ENCODE measurements around the gene ANO9.
"Not testable (repeated sequence)": the region's sequence is repeated elsewhere in the genome, so short reads cannot be mapped to it uniquely, and the experiment has no call there.

ANO9 gene

DNA sequence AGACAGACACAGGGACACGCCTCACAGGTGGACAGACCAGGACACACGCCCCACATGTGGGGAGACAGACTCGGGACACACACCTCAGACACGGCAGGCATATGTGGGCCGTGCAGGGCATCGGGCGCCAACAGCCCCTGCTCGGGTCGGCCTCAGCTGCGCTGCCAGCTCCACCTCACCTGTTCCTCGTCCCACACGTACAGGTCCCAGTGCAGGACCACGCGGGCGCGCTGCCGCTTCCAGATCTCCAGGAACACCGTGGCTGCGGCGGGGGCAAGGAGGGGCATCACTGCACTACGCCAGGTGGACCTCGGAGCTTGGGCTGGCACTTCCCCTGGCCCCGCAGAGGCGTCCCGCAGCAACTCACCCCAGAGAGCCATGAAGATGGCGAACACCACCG is 12.4 kb downstream of the ANO9 start:
- no peak overlapping the region for H2AFZ ChIP-seq (ENCODE audit: low read depth, low read length)
- H4K20me1 ChIP-seq (ENCODE audit: insufficient read depth, low read length) = no peaks in the 10 kb centered on the region; the same call in 1 of the 2 replicates
- H3K36me3 ChIP-seq (replicated peaks; ENCODE audit: low read depth, low read length) = no peaks in the 10 kb centered on the region
- H3K4me1 ChIP-seq (ENCODE audit: low read length) = no peaks in the 10 kb centered on the region
- TF ChIP-seq, protein P1, sequence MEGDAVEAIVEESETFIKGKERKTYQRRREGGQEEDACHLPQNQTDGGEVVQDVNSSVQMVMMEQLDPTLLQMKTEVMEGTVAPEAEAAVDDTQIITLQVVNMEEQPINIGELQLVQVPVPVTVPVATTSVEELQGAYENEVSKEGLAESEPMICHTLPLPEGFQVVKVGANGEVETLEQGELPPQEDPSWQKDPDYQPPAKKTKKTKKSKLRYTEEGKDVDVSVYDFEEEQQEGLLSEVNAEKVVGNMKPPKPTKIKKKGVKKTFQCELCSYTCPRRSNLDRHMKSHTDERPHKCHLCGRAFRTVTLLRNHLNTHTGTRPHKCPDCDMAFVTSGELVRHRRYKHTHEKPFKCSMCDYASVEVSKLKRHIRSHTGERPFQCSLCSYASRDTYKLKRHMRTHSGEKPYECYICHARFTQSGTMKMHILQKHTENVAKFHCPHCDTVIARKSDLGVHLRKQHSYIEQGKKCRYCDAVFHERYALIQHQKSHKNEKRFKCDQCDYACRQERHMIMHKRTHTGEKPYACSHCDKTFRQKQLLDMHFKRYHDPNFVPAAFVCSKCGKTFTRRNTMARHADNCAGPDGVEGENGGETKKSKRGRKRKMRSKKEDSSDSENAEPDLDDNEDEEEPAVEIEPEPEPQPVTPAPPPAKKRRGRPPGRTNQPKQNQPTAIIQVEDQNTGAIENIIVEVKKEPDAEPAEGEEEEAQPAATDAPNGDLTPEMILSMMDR (IDR thresholded peaks at IDR 0.05; ENCODE audit: low read depth, low read length) = no peak
- TF ChIP-seq EZH2phosphoT487 (IDR thresholded peaks at IDR 0.05; ENCODE audit: low read depth) = no peak
- H3K27me3 ChIP-seq (ENCODE audit: low read depth, low read length) = no peaks in the 10 kb centered on the region
- H3K79me2 ChIP-seq (ENCODE audit: low read length) = no peaks in the 10 kb centered on the region
- no peak overlapping the region for H3K4me2 ChIP-seq (ENCODE audit: low read length)
- H3K27ac ChIP-seq (ENCODE audit: low read length) = no peak overlapping the region
- no peak overlapping the region for H3K9ac ChIP-seq (ENCODE audit: low read length)
- H3K4me3 ChIP-seq (ENCODE audit: low read length) = no peak overlapping the region
- no peaks in the 10 kb centered on the region for H3K9me3 ChIP-seq (ENCODE audit: insufficient read depth, low read length)

DNA sequence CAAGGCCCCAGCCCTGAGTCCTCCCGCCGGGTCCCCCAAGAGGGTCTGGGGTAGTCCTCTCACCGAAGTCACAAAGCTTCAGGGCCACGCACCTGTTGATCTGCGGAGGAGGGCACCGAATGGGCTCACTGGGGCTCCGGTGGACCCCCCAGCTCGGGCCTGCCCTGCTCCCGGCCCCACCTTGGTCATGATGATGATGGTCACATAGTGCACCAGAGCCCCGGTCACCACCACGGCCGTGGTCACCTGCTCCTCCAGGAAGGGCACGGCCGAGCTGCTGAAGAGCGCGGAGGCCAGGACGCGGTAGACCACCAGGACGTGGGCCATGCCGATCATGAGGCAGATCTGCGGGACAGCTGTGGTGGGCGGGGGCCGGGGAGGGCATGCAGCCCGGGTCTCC is 13.5 kb downstream of the ANO9 start:
- Histone ChIP-seq H3K36me3 (replicated peaks; ENCODE audit: low read depth, low read length) (peaks cover under 1% of the 10 kb centered on the region), H3K4me3 (ENCODE audit: low read length) (no peak overlapping the region), H2AFZ (ENCODE audit: low read depth, low read length) (no peak overlapping the region), H3K4me2 (ENCODE audit: low read length) (no peak overlapping the region), H3K79me2 (ENCODE audit: low read length) (no peaks in the 10 kb centered on the region), H3K9ac (ENCODE audit: low read length) (no peak overlapping the region), H4K20me1 (ENCODE audit: insufficient read depth, low read length) (no peaks in the 10 kb centered on the region), H3K4me1 (ENCODE audit: low read length) (no peaks in the 10 kb centered on the region), H3K9me3 (ENCODE audit: insufficient read depth, low read length) (no peaks in the 10 kb centered on the region), H3K27ac (ENCODE audit: low read length) (no peak overlapping the region), H3K27me3 (ENCODE audit: low read depth, low read length) (no peaks in the 10 kb centered on the region)
- TF ChIP-seq, protein P1 (IDR thresholded peaks at IDR 0.05; ENCODE audit: low read depth, low read length) = no peak

DNA sequence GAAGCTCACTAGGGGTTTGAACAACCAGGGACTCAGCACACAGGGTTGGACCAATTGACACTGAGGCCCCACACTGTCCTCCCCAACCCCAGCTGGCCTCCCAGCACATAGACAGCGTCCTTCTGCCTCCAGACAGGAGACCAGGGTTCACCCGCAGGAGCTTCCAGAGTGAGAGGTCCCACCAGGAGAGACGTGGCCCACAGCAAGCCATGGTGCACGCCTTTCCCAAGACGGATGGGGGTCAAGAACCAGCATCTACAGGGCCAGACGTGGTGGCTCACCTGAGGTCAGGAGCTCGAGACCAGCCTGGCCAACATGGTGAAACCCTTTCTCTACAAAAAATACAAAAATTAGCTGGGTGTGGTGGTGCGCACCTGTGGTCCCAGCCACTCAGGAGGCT is 15.0 kb downstream of the ANO9 start:
- Histone ChIP-seq H3K36me3 (replicated peaks; ENCODE audit: low read depth, low read length) (peaks cover 2% of the 10 kb centered on the region), H3K9ac (ENCODE audit: low read length) (no peak overlapping the region), H4K20me1 (ENCODE audit: insufficient read depth, low read length) (no peaks in the 10 kb centered on the region), H3K27ac (ENCODE audit: low read length) (no peak overlapping the region), H3K4me3 (ENCODE audit: low read length) (no peak overlapping the region), H3K9me3 (ENCODE audit: insufficient read depth, low read length) (no peaks in the 10 kb centered on the region), H3K4me1 (ENCODE audit: low read length) (no peaks in the 10 kb centered on the region), H3K4me2 (ENCODE audit: low read length) (no peak overlapping the region), H2AFZ (ENCODE audit: low read depth, low read length) (no peak overlapping the region), H3K27me3 (ENCODE audit: low read depth, low read length) (no peaks in the 10 kb centered on the region), H3K79me2 (ENCODE audit: low read length) (no peaks in the 10 kb centered on the region)
- TF ChIP-seq, protein P1 (IDR thresholded peaks at IDR 0.05; ENCODE audit: low read depth, low read length) = no peak
- no peak for TF ChIP-seq EZH2phosphoT487 (IDR thresholded peaks at IDR 0.05; ENCODE audit: low read depth)

DNA sequence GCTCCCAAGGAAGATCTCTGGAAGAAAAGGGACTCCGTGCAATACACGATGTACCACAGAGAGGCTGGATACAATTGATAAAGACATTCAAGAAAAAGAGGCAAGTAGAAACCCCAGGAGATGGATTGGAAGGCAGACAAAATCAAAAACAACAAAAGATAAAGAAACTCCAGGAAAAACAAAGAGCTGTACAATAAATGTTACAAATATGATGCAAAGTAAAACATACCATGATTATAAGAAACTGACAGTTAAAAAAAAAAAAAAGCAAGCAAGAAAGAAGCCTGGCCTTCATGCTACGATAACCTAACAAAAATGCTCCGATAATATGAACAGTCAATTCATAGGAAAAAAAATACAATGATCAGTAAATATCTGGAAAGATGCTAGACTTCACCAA is 16.5 kb downstream of the ANO9 start:
- Histone ChIP-seq H3K9ac (ENCODE audit: low read length) (no peak overlapping the region), H3K27ac (ENCODE audit: low read length) (no peak overlapping the region), H3K4me1 (ENCODE audit: low read length) (no peaks in the 10 kb centered on the region), H3K4me3 (ENCODE audit: low read length) (no peak overlapping the region), H3K79me2 (ENCODE audit: low read length) (no peaks in the 10 kb centered on the region), H2AFZ (ENCODE audit: low read depth, low read length) (no peak overlapping the region), H3K4me2 (ENCODE audit: low read length) (no peak overlapping the region), H3K27me3 (ENCODE audit: low read depth, low read length) (no peaks in the 10 kb centered on the region), H3K36me3 (replicated peaks; ENCODE audit: low read depth, low read length) (peaks cover 2% of the 10 kb centered on the region), H3K9me3 (ENCODE audit: insufficient read depth, low read length) (no peaks in the 10 kb centered on the region), H4K20me1 (ENCODE audit: insufficient read depth, low read length) (no peaks in the 10 kb centered on the region)
- no peak for TF ChIP-seq EZH2phosphoT487 (IDR thresholded peaks at IDR 0.05; ENCODE audit: low read depth)
- TF ChIP-seq, protein P1 (IDR thresholded peaks at IDR 0.05; ENCODE audit: low read depth, low read length) = no peak

DNA sequence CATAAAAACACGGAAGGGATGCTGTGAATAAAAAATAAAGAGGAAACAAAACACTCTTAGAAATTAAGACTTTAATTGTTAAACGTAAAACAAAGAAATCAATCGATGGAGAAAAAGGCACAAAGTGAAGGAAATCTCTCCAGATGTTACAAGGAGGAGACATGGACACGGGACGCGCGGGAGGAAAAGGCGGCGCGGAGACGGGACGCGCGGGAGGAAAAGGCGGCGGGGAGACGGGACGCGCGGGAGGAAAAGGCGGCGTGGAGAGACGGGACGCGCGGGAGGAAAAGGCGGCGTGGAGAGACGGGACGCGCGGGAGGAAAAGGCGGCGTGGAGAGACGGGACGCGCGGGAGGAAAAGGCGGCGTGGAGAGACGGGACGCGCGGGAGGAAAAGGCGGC is 17.0 kb downstream of the ANO9 start:
- H3K9me3 ChIP-seq (ENCODE audit: insufficient read depth, low read length); H3K27ac ChIP-seq (ENCODE audit: low read length); H3K4me3 ChIP-seq (ENCODE audit: low read length); H3K9ac ChIP-seq (ENCODE audit: low read length); H3K79me2 ChIP-seq (ENCODE audit: low read length); H3K27me3 ChIP-seq (ENCODE audit: low read depth, low read length); H3K4me1 ChIP-seq (ENCODE audit: low read length); H2AFZ ChIP-seq (ENCODE audit: low read depth, low read length); H3K4me2 ChIP-seq (ENCODE audit: low read length); H4K20me1 ChIP-seq (ENCODE audit: insufficient read depth, low read length); H3K36me3 ChIP-seq (replicated peaks; ENCODE audit: low read depth, low read length): not testable (repeated sequence)
